H1 (cell line): ENCODE results near the gene FHIT. TPM values are rescaled to one million over a fixed set of nuclear protein-coding genes. Genes with fewer than 3 reads are reported as not detected.

Experiments
- SP1 ChIP-seq: IDR thresholded peaks from 2 replicates; pipeline ENCODE4 v1.6.1; 2011; ENCODE audit warnings: low read depth, low read length
- polyA plus RNA-seq, 7 experiments: library from polyadenylated mRNA; depleted of rRNA in 3 of 7; stranded (reverse) in 5 of 7; unstranded in 2 of 7; fragments of >200 nt in 5 of 7; fragments of 200-250 nt in 2 of 7; gene quantifications; 1 replicate in 5 of 7; 2 replicates in 1 of 7; 4 replicates in 1 of 7; pipeline versions ENCODE4 v1.2.1 to v1.2.3, GENCODE V29; 2011 to 2013; ENCODE audit warnings: missing spikeins in 2 of 7, mixed read lengths in 2 of 7
- total RNA-seq: library from RNA; stranded (reverse); fragmentation: NEBNext Ultra II Directional; extraction: Animal tissue kit (Norgen Biotek cat#: 25700); gene quantifications from 2 replicates; pipeline ENCODE4 v1.2.1, GENCODE V29; 2021

Gene FHIT
- total and polyA plus RNA-seq, 2 of the 8 experiments (the other 6 are each of a cell fraction or from before 2014, with no cell fraction given): 1.2 to 3.2 TPM

GRCh38 chr3:60756241-60757030 lies 494.8 kb downstream of the FHIT start (continued):
- no peak for TF ChIP-seq SP1
